Natural killer cell (primary cell): ENCODE measurements around the gene COL20A1. TPM values are rescaled to one million over a fixed set of nuclear protein-coding genes. Genes with fewer than 3 reads are reported as not detected.

Source experiments
- ATAC-seq, 3 donors: fragments of 150-1000 bp in 2 of 3; fragments of 200-7000 bp in 1 of 3; cut with Tn5 transposase; 1 replicate in 1 of 3; 2 replicates in 2 of 3; pipeline ENCODE4 v1.10.0; 2021; ENCODE audit warnings: mild to moderate bottlenecking in 2 of 3, moderate library complexity in 2 of 3
- DNase-seq, 2 donors: peaks; one replicate each; pipeline versions ENCODE4 v3.0.0 to v3.0.0-alpha.2; 2013 to 2021; ENCODE audit warnings: mixed read lengths in 1 of 2
- H3K27ac ChIP-seq: one replicate; pipeline ENCODE4 v1.5.1; 2013; ENCODE audit warnings: mild to moderate bottlenecking, low read length
- H3K27me3 ChIP-seq: one replicate; pipeline ENCODE4 v1.6.1; 2013; ENCODE audit warnings: low read length; ENCODE audit not compliant: control insufficient read depth, insufficient read depth
- H3K36me3 ChIP-seq: one replicate; pipeline ENCODE4 v1.6.1; 2013; ENCODE audit warnings: low read length; ENCODE audit not compliant: control insufficient read depth, insufficient read depth
- H3K4me1 ChIP-seq: one replicate; pipeline ENCODE4 v1.6.1; 2013; ENCODE audit warnings: low read length; ENCODE audit not compliant: control insufficient read depth, insufficient read depth
- H3K4me3 ChIP-seq: one replicate; pipeline ENCODE4 v1.5.1; 2013; ENCODE audit warnings: low read length
- H3K9me3 ChIP-seq: one replicate; pipeline ENCODE4 v1.6.1; 2013; ENCODE audit warnings: low read length; ENCODE audit not compliant: control insufficient read depth, insufficient read depth
- H3K27ac Mint-ChIP-seq, 2 donors: one replicate each; pipeline ENCODE4 v1.8.0; 2022; ENCODE audit warnings: mild to moderate bottlenecking in 2 of 2, mixed read lengths in 2 of 2, moderate library complexity in 1 of 2
- H3K27me3 Mint-ChIP-seq, 2 donors: one replicate each; pipeline ENCODE4 v1.8.0; 2022; ENCODE audit warnings: low read depth in 2 of 2, mixed read lengths in 2 of 2
- H3K36me3 Mint-ChIP-seq: one replicate; pipeline ENCODE4 v1.8.0; 2022; ENCODE audit warnings: mixed read lengths
- H3K4me1 Mint-ChIP-seq, 2 donors: one replicate each; pipeline ENCODE4 v1.8.0; 2022; ENCODE audit warnings: mixed read lengths in 2 of 2
- H3K4me3 Mint-ChIP-seq: one replicate; pipeline ENCODE4 v1.8.0; 2022; ENCODE audit warnings: mild to moderate bottlenecking, moderate library complexity, mixed read lengths
- H3K9me3 Mint-ChIP-seq, 2 donors: one replicate each; pipeline ENCODE4 v1.8.0; 2022; ENCODE audit warnings: mixed read lengths in 2 of 2
- WGBS: methylation state at CpG from one replicate; pipeline ENCODE4 v1.1.7; 2013; ENCODE audit warnings: missing lambda C conversion rate; ENCODE audit not compliant: insufficient coverage; 5-methylcytosine and 5-hydroxymethylcytosine counted together
- intact Hi-C: fragments of 100-400 bp; cut with micrococcal nuclease; formaldehyde crosslinking; loops from one replicate; pipeline ENCODE4 v1.14.2; 2022
- total RNA-seq, 4 donors: library from RNA; stranded (reverse); fragments of 120-200 nt in 1 of 4; gene quantifications; one replicate each; pipeline versions ENCODE4 v1.2.3 to v1.2.4, GENCODE V29; 2013 to 2022
- TF ChIP-seq, protein P1 (sequence below): fragments of 200-600 bp; IDR thresholded peaks from one replicate; pipeline ENCODE4 v1.8.0; 2022; ENCODE audit warnings: antibody characterized with exemption

Gene COL20A1
- total RNA-seq, 3 donors from 2014 or later (not counting 1 experiment from before 2014, with no cell fraction given): 0.12 to 0.33 TPM; not detected in 1

DNA sequence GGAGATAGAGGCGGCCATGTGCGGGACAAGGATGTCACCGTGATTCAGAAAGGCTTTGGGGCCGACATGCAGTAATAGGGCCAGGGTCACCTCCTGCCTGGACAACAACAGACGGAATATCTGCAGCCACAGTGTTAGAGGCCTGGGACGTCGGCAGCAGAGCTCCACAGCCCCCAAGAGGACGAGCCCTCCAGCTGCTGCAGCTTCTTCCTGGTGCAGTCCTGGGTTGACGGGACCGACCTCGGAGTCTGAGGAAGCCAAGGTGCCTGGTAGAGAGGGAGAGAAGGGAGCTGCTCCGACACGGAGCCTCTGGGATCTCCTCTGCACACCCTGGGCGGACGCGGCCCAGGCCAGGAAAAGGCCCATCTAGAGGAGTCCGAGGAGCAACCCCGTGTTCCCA, 91.3 kb downstream of the COL20A1 start:
- Histone ChIP-seq H3K9me3 (no peaks in the 10 kb centered on the region), H3K4me3 (no peak overlapping the region), H3K27ac (no peak overlapping the region), H3K36me3 (no peaks in the 10 kb centered on the region), H3K4me1 (no peaks in the 10 kb centered on the region), H3K27me3 (no peaks in the 10 kb centered on the region)
- TF ChIP-seq, protein P1, sequence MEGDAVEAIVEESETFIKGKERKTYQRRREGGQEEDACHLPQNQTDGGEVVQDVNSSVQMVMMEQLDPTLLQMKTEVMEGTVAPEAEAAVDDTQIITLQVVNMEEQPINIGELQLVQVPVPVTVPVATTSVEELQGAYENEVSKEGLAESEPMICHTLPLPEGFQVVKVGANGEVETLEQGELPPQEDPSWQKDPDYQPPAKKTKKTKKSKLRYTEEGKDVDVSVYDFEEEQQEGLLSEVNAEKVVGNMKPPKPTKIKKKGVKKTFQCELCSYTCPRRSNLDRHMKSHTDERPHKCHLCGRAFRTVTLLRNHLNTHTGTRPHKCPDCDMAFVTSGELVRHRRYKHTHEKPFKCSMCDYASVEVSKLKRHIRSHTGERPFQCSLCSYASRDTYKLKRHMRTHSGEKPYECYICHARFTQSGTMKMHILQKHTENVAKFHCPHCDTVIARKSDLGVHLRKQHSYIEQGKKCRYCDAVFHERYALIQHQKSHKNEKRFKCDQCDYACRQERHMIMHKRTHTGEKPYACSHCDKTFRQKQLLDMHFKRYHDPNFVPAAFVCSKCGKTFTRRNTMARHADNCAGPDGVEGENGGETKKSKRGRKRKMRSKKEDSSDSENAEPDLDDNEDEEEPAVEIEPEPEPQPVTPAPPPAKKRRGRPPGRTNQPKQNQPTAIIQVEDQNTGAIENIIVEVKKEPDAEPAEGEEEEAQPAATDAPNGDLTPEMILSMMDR: no peak
- H3K36me3 Mint-ChIP-seq: peaks cover 7% of the 10 kb centered on the region
- no peak overlapping the region for H3K27ac Mint-ChIP-seq
- WGBS: 84% methylated on average over 18 of the region's 18 CpGs
- no peaks in the 10 kb centered on the region for H3K4me1 Mint-ChIP-seq
- peaks cover 4 to 7% of the 10 kb centered on the region in 2 donors for H3K27me3 Mint-ChIP-seq
- intact Hi-C loops: loop anchor here (5.0 kb wide), 1 partner anchor 327 kb away; no protein-coding TSS in a partner anchor
- DNase-seq: no peak
- ATAC-seq: no peak
- peaks cover 5 to 6% of the 10 kb centered on the region in 2 donors for H3K9me3 Mint-ChIP-seq
- H3K4me3 Mint-ChIP-seq: no peak overlapping the region

Other genes with a start within 250 kb of the COL20A1 start
- gene YTHDF1, start 77.1 kb upstream of the COL20A1 start, total RNA-seq: 10 to 100 TPM; 39.1 to 43.1 (median 41.0) TPM
- not detected for gene BIRC7, start 57.3 kb upstream of the COL20A1 start, total RNA-seq
- gene NKAIN4, start 38.7 kb upstream of the COL20A1 start, total RNA-seq: not detected
- 100 to 1,000 TPM; 118 to 138 (median 127) TPM for gene ARFGAP1, start 20.4 kb upstream of the COL20A1 start, total RNA-seq
- gene CHRNA4, start 68.2 kb downstream of the COL20A1 start, total RNA-seq: not detected
- gene KCNQ2, start 179.5 kb downstream of the COL20A1 start, total RNA-seq: not detected
- gene EEF1A2, start 205.9 kb downstream of the COL20A1 start, total RNA-seq: under 1 TPM; 0.14 to 0.86 (median 0.35) TPM
- 100 to 1,000 TPM in 2 of 3 donors, 10 to 100 TPM in 1; 95.5 to 197 (median 159) TPM for gene PPDPF, start 227.6 kb downstream of the COL20A1 start, total RNA-seq
- under 1 TPM in 2 of 3 donors, not detected in 1; 0.16 to 0.48 TPM for gene PTK6, start 244.2 kb downstream of the COL20A1 start, total RNA-seq